ENCODE measurements around the gene SPAG9.
A peak's percentile ranks its signal among the peaks of the same experiment; 100 is the strongest.

SPAG9 gene

GRCh38 chr17:50938821-50939541 is 181.7 kb downstream of the SPAG9 start:
- no peak for DNase-seq (ENCODE audit: low read depth)

GRCh38 chr17:50935996-50936266 is 184.7 kb downstream of the SPAG9 start:
- no peak for DNase-seq (ENCODE audit: low read depth)

- no peak for DNase-seq (ENCODE audit: low read depth)
Observed at GRCh38 chr17:50935221-50935995, 185.3 kb downstream of the SPAG9 start.

- no peak for DNase-seq (ENCODE audit: low read depth)
Observed at GRCh38 chr17:50934672-50935220, 185.9 kb downstream of the SPAG9 start.

GRCh38 chr17:50934161-50934560 is 186.5 kb downstream of the SPAG9 start:
- DNase-seq (ENCODE audit: low read depth): no peak

- no peak for DNase-seq (ENCODE audit: low read depth)
Observed at GRCh38 chr17:50931144-50931908, 189.3 kb downstream of the SPAG9 start.

- no peak for DNase-seq (ENCODE audit: low read depth)
Observed at GRCh38 chr17:50928646-50929045, 192.0 kb downstream of the SPAG9 start.

- no peak for DNase-seq (ENCODE audit: low read depth)
Observed at GRCh38 chr17:50927287-50927686, 193.4 kb downstream of the SPAG9 start.

- no peak for DNase-seq (ENCODE audit: low read depth)
Observed at GRCh38 chr17:50926523-50926922, 194.1 kb downstream of the SPAG9 start.

- no peak for DNase-seq (ENCODE audit: low read depth)
Observed at GRCh38 chr17:50925296-50925891, 195.3 kb downstream of the SPAG9 start.

GRCh38 chr17:50924800-50925199 is 195.9 kb downstream of the SPAG9 start:
- DNase-seq (ENCODE audit: low read depth): no peak

- no peak for DNase-seq (ENCODE audit: low read depth)
Observed at GRCh38 chr17:50924300-50924699, 196.4 kb downstream of the SPAG9 start.

- DNase-seq (ENCODE audit: low read depth): no peak
Observed at GRCh38 chr17:50923611-50924010, 197.1 kb downstream of the SPAG9 start.

GRCh38 chr17:50922721-50923405 is 197.8 kb downstream of the SPAG9 start:
- no peak for DNase-seq (ENCODE audit: low read depth)

GRCh38 chr17:50922107-50922506 is 198.6 kb downstream of the SPAG9 start:
- no peak for DNase-seq (ENCODE audit: low read depth)

- DNase-seq (ENCODE audit: low read depth): no peak
Observed at GRCh38 chr17:50920891-50921586, 199.6 kb downstream of the SPAG9 start.

- no peak for DNase-seq (ENCODE audit: low read depth)
Observed at GRCh38 chr17:50920041-50920410, 200.6 kb downstream of the SPAG9 start.

GRCh38 chr17:50919321-50920040 is 201.2 kb downstream of the SPAG9 start:
- DNase-seq (ENCODE audit: low read depth): peak; percentile 90

GRCh38 chr17:50918933-50919296 is 201.8 kb downstream of the SPAG9 start:
- DNase-seq (ENCODE audit: low read depth): no peak

- DNase-seq (ENCODE audit: low read depth): no peak
Observed at GRCh38 chr17:50918071-50918932, 202.4 kb downstream of the SPAG9 start.
